ENCODE results near the gene CAAP1. TPM values are rescaled to one million over a fixed set of nuclear protein-coding genes. Genes with fewer than 3 reads are reported as not detected.

Gene CAAP1
- total and polyA plus RNA-seq, 2 of the 8 experiments (the other 6 are each of a cell fraction or from before 2014, with no cell fraction given): 9.5 to 36.7 TPM

GRCh38 chr9:26935847-26936246 is 43.2 kb upstream of the CAAP1 start:
- CTCF ChIA-PET (ENCODE audit: partially characterized antibody): interaction anchor here (0.6 to 1.3 kb wide), 4 partner anchors 9 to 385 kb away, joined by 3 to 5 read pairs (median 4); no protein-coding TSS in a partner anchor
- H3K27ac ChIP-seq (ENCODE audit: low read depth, low read length): no peak overlapping the region
- DNase-seq (ENCODE audit: low read depth in 1 of 2, low spot score in 2 of 2) (no peak), FAIRE-seq (no peak)
- peaks cover 0 to 3% of the 10 kb centered on the region in 2 experiments; a peak in 1 of 4 replicates for H3K9me3 ChIP-seq (ENCODE audit: insufficient read depth in 2 of 2, low read depth in 1 of 2, low read length in 1 of 2)
- POLR2A ChIA-PET (ENCODE audit: partially characterized antibody): interaction anchor here (1.4 to 1.8 kb wide), 3 partner anchors 12 to 40 kb away, joined by 6 to 7 read pairs (median 7); partner anchors contain the start of genes IFT74 and PLAA
- H3K4me3 ChIP-seq (ENCODE audit: extremely low read depth in 1 of 4, insufficient read depth in 2 of 4, low read depth in 3 of 4, low read length in 4 of 4): no peak overlapping the region
- no peak overlapping the region for H2BK20ac ChIP-seq (ENCODE audit: low read length)
- no peak overlapping the region for H2BK12ac ChIP-seq (ENCODE audit: low read depth, low read length)
- H3K9ac ChIP-seq (replicated peaks in 1 of 4; ENCODE audit: extremely low read depth in 1 of 4, low read depth in 3 of 4, low read length in 3 of 4): no peak overlapping the region
- H3K79me2 ChIP-seq (ENCODE audit: control insufficient read depth in 1 of 2, insufficient read depth in 2 of 2, low read length in 2 of 2): peaks cover 15 to 71% of the 10 kb centered on the region in 2 experiments
- H3K36me3 ChIP-seq (ENCODE audit: control insufficient read depth in 2 of 4, insufficient read depth in 4 of 4, low read length in 3 of 4): no peaks in the 10 kb centered on the region; a peak in 2 of 8 replicates
- peaks cover 0 to 6% (median 3%) of the 10 kb centered on the region in 4 experiments; a peak in 4 of 7 replicates for H3K4me1 ChIP-seq (replicated peaks in 1 of 4; ENCODE audit: control insufficient read depth in 3 of 4, insufficient read depth in 4 of 4, low read length in 3 of 4)
- no peak overlapping the region for H2AFZ ChIP-seq (ENCODE audit: low read length)
- no peak overlapping the region for H3K56ac ChIP-seq (replicated peaks; ENCODE audit: insufficient read length, low read depth, low read length)
- H3K14ac ChIP-seq (ENCODE audit: insufficient read length): no peak overlapping the region
- no peak overlapping the region for H3K18ac ChIP-seq (ENCODE audit: extremely low read depth, low read length)
- H2AK5ac ChIP-seq (ENCODE audit: low read depth, low read length): no peak overlapping the region
- H3K23me2 ChIP-seq (ENCODE audit: low read depth, low read length): no peaks in the 10 kb centered on the region
- no peak overlapping the region; the same call in 1 of the 2 replicates for H2BK5ac ChIP-seq (ENCODE audit: low read depth, low read length)
- TF ChIP-seq EZH2 (IDR thresholded peaks at IDR 0.05; ENCODE audit: low read depth, low read length, severe bottlenecking) (no peak), MAFK (IDR thresholded peaks at IDR 0.05; ENCODE audit: low read depth, low read length) (peak; percentile 50; the same call in 1 of the 2 replicates), CEBPB (IDR thresholded peaks at IDR 0.05; ENCODE audit: low read depth, low read length) (no peak), EGR1 (IDR thresholded peaks at IDR 0.05; ENCODE audit: borderline replicate concordance, low read depth, low read length) (no peak)
- H3K79me1 ChIP-seq (ENCODE audit: low read depth, low read length): peaks cover 5% of the 10 kb centered on the region
- no peak overlapping the region for H3K4me2 ChIP-seq (ENCODE audit: insufficient read depth in 1 of 2, low read depth in 2 of 2, low read length in 2 of 2)
- H3K23ac ChIP-seq (ENCODE audit: insufficient read length): no peak overlapping the region
- H3K27me3 ChIP-seq (replicated peaks in 1 of 4; ENCODE audit: control insufficient read depth in 3 of 4, extremely low read depth in 1 of 4, insufficient read depth in 3 of 4, low read length in 3 of 4): no peaks in the 10 kb centered on the region
- H4K5ac ChIP-seq (ENCODE audit: insufficient read length, low read depth, low read length): no peak overlapping the region
- H2BK120ac ChIP-seq (replicated peaks; ENCODE audit: low read depth, low read length): no peak overlapping the region
- no peak overlapping the region for H3K4ac ChIP-seq (replicated peaks; ENCODE audit: insufficient read length, low read depth, low read length)
- H4K20me1 ChIP-seq (replicated peaks in 1 of 2; ENCODE audit: control insufficient read depth in 1 of 2, insufficient read depth in 2 of 2, low read length in 2 of 2): peaks cover 0 to 6% of the 10 kb centered on the region in 2 experiments
- H4K8ac ChIP-seq (ENCODE audit: extremely low read depth, insufficient read depth, low read length): no peak overlapping the region
- H4K91ac ChIP-seq (replicated peaks; ENCODE audit: insufficient read length, low read length): no peak overlapping the region
- H2BK15ac ChIP-seq (ENCODE audit: low read length): no peak overlapping the region
